Liver (tissue), 9 donors: ENCODE measurements around the gene SMOC2. TPM values are rescaled to one million over a fixed set of nuclear protein-coding genes. Genes with fewer than 3 reads are reported as not detected.

Source experiments
- DNase-seq: peaks from one replicate; pipeline ENCODE4 v3.0.0-alpha.2; 2017; ENCODE audit warnings: low spot score
- H3K27ac ChIP-seq, 2 donors: one replicate each; pipeline ENCODE4 v1.7.0; 2013; ENCODE audit warnings: inconsistent platforms in 2 of 2, low read length in 2 of 2, control low read depth in 1 of 2, low read depth in 1 of 2, mild to moderate bottlenecking in 1 of 2
- H3K27me3 ChIP-seq, 4 donors: one replicate each; pipeline versions ENCODE4 v1.6.1 to v1.7.0; 2013; ENCODE audit warnings: low read length in 3 of 4, inconsistent platforms in 1 of 4, mild to moderate bottlenecking in 1 of 4, moderate library complexity in 1 of 4; ENCODE audit not compliant: control insufficient read depth in 4 of 4, insufficient read depth in 4 of 4
- H3K36me3 ChIP-seq, 4 donors: one replicate each; pipeline versions ENCODE4 v1.6.1 to v1.7.0; 2013; ENCODE audit warnings: low read length in 3 of 4, mild to moderate bottlenecking in 3 of 4, low read depth in 1 of 4, moderate library complexity in 1 of 4; ENCODE audit not compliant: control insufficient read depth in 4 of 4, insufficient read depth in 3 of 4
- H3K4me1 ChIP-seq, 4 donors: one replicate each; pipeline versions ENCODE4 v1.6.1 to v1.7.0; 2013; ENCODE audit warnings: low read length in 3 of 4, mild to moderate bottlenecking in 3 of 4, moderate library complexity in 1 of 4; ENCODE audit not compliant: control insufficient read depth in 4 of 4, insufficient read depth in 4 of 4
- H3K4me3 ChIP-seq, 3 donors: one replicate each; pipeline versions ENCODE4 v1.6.1 to v1.7.0; 2013; ENCODE audit warnings: low read length in 3 of 3, control low read depth in 1 of 3, low read depth in 1 of 3, mild to moderate bottlenecking in 1 of 3
- H3K9ac ChIP-seq, 2 donors: one replicate each; pipeline ENCODE4 v1.7.0; 2013; ENCODE audit warnings: low read length in 2 of 2, mild to moderate bottlenecking in 2 of 2, moderate library complexity in 2 of 2, control low read depth in 1 of 2, low read depth in 1 of 2
- H3K9me3 ChIP-seq, 4 donors: one replicate each; pipeline versions ENCODE4 v1.6.1 to v1.7.0; 2013; ENCODE audit warnings: low read length in 3 of 4; ENCODE audit not compliant: control insufficient read depth in 4 of 4
- CTCF ChIP-seq: fragments of 150-350 bp; IDR thresholded peaks from 2 replicates; pipeline ENCODE4 v1.5.1; 2017; ENCODE audit warnings: improper control_type of control experiment, low read depth, low read length; ENCODE audit not compliant: missing input control
- EGR1 ChIP-seq, 2 donors: IDR thresholded peaks; 2 replicates each; pipeline ENCODE4 v1.6.1; 2016 to 2018; ENCODE audit warnings: antibody characterized with exemption in 2 of 2, low read depth in 2 of 2
- FOXA1 ChIP-seq: IDR thresholded peaks from 2 replicates; pipeline ENCODE4 v1.6.1; 2016; ENCODE audit warnings: antibody characterized with exemption
- FOXA2 ChIP-seq: IDR thresholded peaks from 2 replicates; pipeline ENCODE4 v1.6.1; 2016; ENCODE audit warnings: antibody characterized with exemption
- GABPA ChIP-seq, 2 donors: IDR thresholded peaks in 1 of 2; conservative IDR thresholded peaks in 1 of 2; 2 replicates each; pipeline ENCODE4 v1.6.1; 2016; ENCODE audit warnings: antibody characterized with exemption in 2 of 2, mild to moderate bottlenecking in 1 of 2, moderate library complexity in 1 of 2
- HNF4G ChIP-seq: IDR thresholded peaks from 2 replicates; pipeline ENCODE4 v1.6.1; 2016; ENCODE audit warnings: antibody characterized with exemption
- JUND ChIP-seq, 2 donors: IDR thresholded peaks; 2 replicates each; pipeline ENCODE4 v1.6.1; 2016; ENCODE audit warnings: antibody characterized with exemption in 2 of 2
- RAD21 ChIP-seq, 2 donors: IDR thresholded peaks; 2 replicates each; pipeline ENCODE4 v1.6.1; 2016; ENCODE audit warnings: antibody characterized with exemption in 2 of 2, mild to moderate bottlenecking in 2 of 2
- REST ChIP-seq: IDR thresholded peaks from 2 replicates; pipeline ENCODE4 v1.6.1; 2016; ENCODE audit warnings: antibody characterized with exemption, mild to moderate bottlenecking
- RXRA ChIP-seq, 2 donors: IDR thresholded peaks; 2 replicates each; pipeline ENCODE4 v1.6.1; 2017 to 2018; ENCODE audit warnings: antibody characterized with exemption in 2 of 2, mild to moderate bottlenecking in 1 of 2
- SP1 ChIP-seq: IDR thresholded peaks from 2 replicates; pipeline ENCODE4 v1.6.1; 2018; ENCODE audit warnings: antibody characterized with exemption, mild to moderate bottlenecking
- TAF1 ChIP-seq: conservative IDR thresholded peaks from 2 replicates; pipeline ENCODE4 v1.6.1; 2016; ENCODE audit warnings: antibody characterized with exemption, mild to moderate bottlenecking
- YY1 ChIP-seq: IDR thresholded peaks from 2 replicates; pipeline ENCODE4 v1.6.1; 2016; ENCODE audit warnings: antibody characterized with exemption, mild to moderate bottlenecking
- ZBTB33 ChIP-seq: IDR thresholded peaks from 2 replicates; pipeline ENCODE4 v1.6.1; 2016; ENCODE audit warnings: antibody characterized with exemption
- WGBS: extraction: QIAGEN DNeasy Blood & Tissue Kit; methylation state at CpG from one replicate; pipeline ENCODE4 v1.1.7; 2013; 5-methylcytosine and 5-hydroxymethylcytosine counted together
- polyA plus RNA-seq, 2 donors: library from polyadenylated mRNA; stranded (reverse) in 1 of 2; unstranded in 1 of 2; fragments of 200-250 nt in 1 of 2; fragments of >200 nt in 1 of 2; fragmentation: Nextera tagmentation in 1 of 2; extraction: Ambion mirVana in 1 of 2; gene quantifications; one replicate each; pipeline versions ENCODE4 v1.2.1 to v1.2.3, GENCODE V29; 2013 to 2015
- total RNA-seq, 2 donors: library from RNA; depleted of rRNA; stranded (reverse); fragments of >200 nt; gene quantifications; one replicate each; pipeline ENCODE4 v1.2.3, GENCODE V29; 2014
- TF ChIP-seq, protein P1 (sequence below): IDR thresholded peaks from 2 replicates; pipeline ENCODE4 v1.6.1; 2016; ENCODE audit warnings: antibody characterized with exemption
- TF ChIP-seq, protein P2 (sequence below): IDR thresholded peaks from 2 replicates; pipeline ENCODE4 v1.6.1; 2016; ENCODE audit warnings: antibody characterized with exemption
- donor health status: healthy.
- donor health status: healthy.
- donor health status: healthy.
- donor health status: healthy.
- donor health status: healthy.

Gene SMOC2
- total and polyA plus RNA-seq, 4 donors, result 0.23 to 1.9 (median 1.1) TPM

GRCh38 chr6:168619560-168620314 lies 178.8 kb downstream of the SMOC2 start:
- no peak overlapping the region for H3K27ac ChIP-seq
- 73% methylated on average over 19 of the region's 19 CpGs for WGBS
- DNase-seq, result no peak
- H3K4me3 ChIP-seq, result no peak overlapping the region
- no peaks in the 10 kb centered on the region for H3K4me1 ChIP-seq
- no peak for TF ChIP-seq TAF1
- TF ChIP-seq EGR1 (IDR thresholded peaks at IDR 0.05; ENCODE audit: low read depth in 2 of 2), result no peak
- TF ChIP-seq FOXA1, result no peak
- TF ChIP-seq RAD21 (IDR thresholded peaks at IDR 0.05), result no peak
- TF ChIP-seq CTCF, result no peak
- TF ChIP-seq RXRA (IDR thresholded peaks at IDR 0.05), result no peak
- no peak for TF ChIP-seq REST
- TF ChIP-seq JUND (IDR thresholded peaks at IDR 0.05), result no peak
- TF ChIP-seq YY1, result no peak
- TF ChIP-seq HNF4G, result no peak
- TF ChIP-seq ZBTB33, result no peak
- TF ChIP-seq, protein P1, sequence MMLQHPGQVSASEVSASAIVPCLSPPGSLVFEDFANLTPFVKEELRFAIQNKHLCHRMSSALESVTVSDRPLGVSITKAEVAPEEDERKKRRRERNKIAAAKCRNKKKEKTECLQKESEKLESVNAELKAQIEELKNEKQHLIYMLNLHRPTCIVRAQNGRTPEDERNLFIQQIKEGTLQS, result no peak
- peaks cover 0 to 3% (median 0%) of the 10 kb centered on the region in 4 donors for H3K9me3 ChIP-seq
- no peaks in the 10 kb centered on the region for H3K27me3 ChIP-seq
- no peaks in the 10 kb centered on the region for H3K36me3 ChIP-seq
- no peak overlapping the region for H3K9ac ChIP-seq

GRCh38 chr6:168620578-168620977 lies 179.6 kb downstream of the SMOC2 start:
- no peaks in the 10 kb centered on the region for H3K4me1 ChIP-seq
- H3K36me3 ChIP-seq, result no peaks in the 10 kb centered on the region
- no peak overlapping the region for H3K4me3 ChIP-seq
- peaks cover 0 to 3% (median 0%) of the 10 kb centered on the region in 4 donors for H3K9me3 ChIP-seq
- no peak for DNase-seq
- no peak for TF ChIP-seq ZBTB33
- no peak for TF ChIP-seq SP1
- no peak for TF ChIP-seq TAF1
- TF ChIP-seq FOXA1, result no peak
- no peak for TF ChIP-seq JUND (IDR thresholded peaks at IDR 0.05)
- TF ChIP-seq, protein P2, sequence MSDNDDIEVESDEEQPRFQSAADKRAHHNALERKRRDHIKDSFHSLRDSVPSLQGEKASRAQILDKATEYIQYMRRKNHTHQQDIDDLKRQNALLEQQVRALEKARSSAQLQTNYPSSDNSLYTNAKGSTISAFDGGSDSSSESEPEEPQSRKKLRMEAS, result no peak
- TF ChIP-seq GABPA (IDR thresholded peaks at IDR 0.05 in 1 of 2, conservative IDR thresholded peaks at IDR 0.05 in 1 of 2), result no peak
- TF ChIP-seq, protein P1, result no peak
- no peak for TF ChIP-seq FOXA2
- no peak for TF ChIP-seq HNF4G
- WGBS, result 68% methylated on average over 6 of the region's 6 CpGs
- no peak overlapping the region for H3K27ac ChIP-seq
- no peak overlapping the region for H3K9ac ChIP-seq
- H3K27me3 ChIP-seq, result no peaks in the 10 kb centered on the region
